Measurements from ENCODE around the gene CCDC192.

The CCDC192 gene

GRCh38 chr5:127922603-127923002 lies 219.4 kb downstream of the CCDC192 start:
- DNase-seq (ENCODE audit: low read depth) = no peak

DNA sequence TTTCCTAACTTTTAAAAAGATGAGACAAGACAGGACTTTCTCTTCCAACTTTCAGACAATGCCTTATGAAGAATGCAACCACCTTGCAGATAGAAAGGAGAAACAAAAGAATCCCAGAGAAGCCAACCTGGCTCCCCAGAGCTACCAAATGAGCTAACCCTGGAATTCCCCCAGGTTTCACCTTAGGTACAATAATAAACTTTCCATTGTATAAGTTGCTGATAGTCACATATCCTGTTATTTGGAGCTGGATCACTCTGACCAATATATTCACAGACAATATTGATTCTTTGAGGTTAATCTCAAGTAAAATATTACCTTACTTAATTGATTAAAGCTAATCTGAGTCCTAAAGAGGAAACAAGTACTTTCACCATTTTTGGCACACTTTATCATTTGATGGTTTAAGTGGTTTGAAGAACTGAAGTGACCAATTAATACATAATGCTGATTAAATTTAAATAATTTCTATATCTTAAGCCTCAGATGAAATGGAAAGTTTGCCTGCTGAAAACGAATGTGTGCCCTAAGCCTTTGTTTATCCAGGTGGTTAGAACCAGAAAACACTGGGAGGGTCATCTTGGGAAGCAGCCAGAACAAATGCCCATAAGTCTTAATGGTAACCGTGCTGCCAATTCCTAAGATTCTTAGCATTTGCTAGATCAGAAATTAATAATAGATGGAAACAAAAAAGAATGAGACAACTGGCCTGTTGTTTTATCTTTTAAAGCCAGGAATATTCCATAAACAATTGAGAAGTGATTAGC lies 220.8 kb downstream of the CCDC192 start:
- DNase-seq (ENCODE audit: low read depth) = no peak

DNA sequence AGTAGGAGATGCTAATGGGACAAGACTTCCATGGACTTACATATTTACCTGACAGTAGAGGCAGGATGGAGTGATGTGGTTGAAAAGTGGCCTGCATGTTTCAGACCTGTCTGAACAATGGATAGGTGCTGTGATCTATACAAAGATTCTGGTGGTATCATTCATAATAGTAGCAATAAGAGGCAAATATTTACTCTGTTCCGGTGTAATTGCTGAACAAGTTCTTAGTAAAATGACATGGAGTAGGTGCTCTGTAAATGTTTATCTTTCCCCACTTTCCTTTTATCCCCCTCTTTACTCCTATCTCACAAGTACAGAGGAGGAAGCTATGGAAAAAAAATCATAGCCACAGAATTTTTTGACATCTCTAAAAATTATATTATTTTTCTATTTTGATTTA lies 221.4 kb downstream of the CCDC192 start:
- no peak for DNase-seq (ENCODE audit: low read depth)

- no peak for DNase-seq (ENCODE audit: low read depth)
These were observed 222.7 kb downstream of the CCDC192 start for GRCh38 chr5:127925916-127926315.

- no peak for DNase-seq (ENCODE audit: low read depth)
These were observed 223.8 kb downstream of the CCDC192 start for GRCh38 chr5:127926974-127927373.

GRCh38 chr5:127928053-127928452 lies 224.9 kb downstream of the CCDC192 start:
- DNase-seq (ENCODE audit: low read depth) = no peak

- no peak for DNase-seq (ENCODE audit: low read depth)
These were observed 227.1 kb downstream of the CCDC192 start for GRCh38 chr5:127930311-127930710.

GRCh38 chr5:127931396-127931795 lies 228.2 kb downstream of the CCDC192 start:
- DNase-seq (ENCODE audit: low read depth) = no peak

- no peak for DNase-seq (ENCODE audit: low read depth)
These were observed 230.2 kb downstream of the CCDC192 start for GRCh38 chr5:127933348-127933747.

DNA sequence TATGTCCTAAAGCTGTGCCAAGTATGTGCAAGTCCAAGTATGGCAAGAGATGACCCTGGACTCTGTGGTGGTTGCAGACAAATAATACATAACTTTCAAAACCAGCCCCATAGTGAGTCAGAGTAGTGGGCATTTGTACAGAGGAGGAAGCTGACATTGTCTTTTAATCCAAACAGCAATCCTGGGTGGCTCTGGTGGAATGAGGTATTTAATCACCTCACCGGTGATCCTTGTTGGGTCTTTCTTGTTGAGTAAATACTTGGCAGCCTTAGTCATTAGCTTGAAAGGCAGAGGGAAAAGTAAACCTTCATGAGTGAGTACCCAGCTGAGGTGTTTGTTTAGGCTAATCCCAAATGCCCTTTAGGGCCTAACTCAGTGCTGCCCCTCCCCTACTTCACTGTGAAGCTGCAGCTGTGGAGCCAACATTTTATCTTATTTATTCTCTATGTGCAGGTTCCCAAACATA lies 231.6 kb downstream of the CCDC192 start:
- no peak for DNase-seq (ENCODE audit: low read depth)

- DNase-seq (ENCODE audit: low read depth) = no peak
These were observed 232.2 kb downstream of the CCDC192 start for GRCh38 chr5:127935398-127935797.

DNA sequence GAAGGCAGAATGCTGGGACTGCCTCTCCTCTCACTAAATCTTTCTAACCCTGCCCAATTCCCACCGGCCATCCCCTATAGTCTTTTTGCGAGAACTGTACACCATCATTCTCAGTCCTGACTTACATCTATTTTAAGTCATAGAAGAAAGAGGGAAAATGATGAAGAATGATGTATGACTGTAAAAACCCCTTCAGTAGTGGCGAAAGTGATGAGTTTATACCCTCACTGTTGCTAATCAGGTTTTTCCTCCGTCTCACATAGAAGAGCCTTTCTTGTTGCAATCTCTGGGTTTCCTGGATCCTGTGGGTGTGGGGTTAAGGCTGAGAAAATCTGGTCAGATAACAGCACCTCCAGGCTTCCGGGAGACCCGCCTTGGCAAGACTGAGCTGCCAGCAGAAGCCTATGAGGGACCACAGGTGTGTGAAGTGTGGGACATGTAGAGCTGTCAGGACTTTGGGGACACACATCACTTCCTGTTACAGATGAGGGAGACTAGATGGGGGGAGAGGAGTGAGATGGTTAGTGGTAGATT lies 233.3 kb downstream of the CCDC192 start:
- no peak for DNase-seq (ENCODE audit: low read depth)

DNA sequence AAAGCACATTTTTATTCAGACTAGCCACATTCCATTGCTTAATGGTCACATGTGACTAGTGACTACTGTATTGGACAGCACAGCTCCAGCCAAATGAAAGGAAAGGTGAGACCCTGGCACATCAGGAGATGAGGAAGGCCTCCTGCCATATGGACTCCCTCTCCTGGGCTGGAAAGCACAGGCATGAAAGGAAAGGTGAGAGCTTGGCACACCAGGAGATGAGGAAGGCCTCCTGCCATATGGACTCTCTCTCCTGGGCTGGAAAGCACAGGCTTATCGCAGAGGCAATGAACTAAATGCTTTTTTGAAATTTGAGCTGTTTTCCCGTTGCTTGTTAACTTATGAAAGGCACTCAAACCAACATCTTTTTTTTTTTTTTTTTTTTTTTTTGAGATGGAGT lies 235.6 kb downstream of the CCDC192 start:
- DNase-seq (ENCODE audit: low read depth) = no peak

DNA sequence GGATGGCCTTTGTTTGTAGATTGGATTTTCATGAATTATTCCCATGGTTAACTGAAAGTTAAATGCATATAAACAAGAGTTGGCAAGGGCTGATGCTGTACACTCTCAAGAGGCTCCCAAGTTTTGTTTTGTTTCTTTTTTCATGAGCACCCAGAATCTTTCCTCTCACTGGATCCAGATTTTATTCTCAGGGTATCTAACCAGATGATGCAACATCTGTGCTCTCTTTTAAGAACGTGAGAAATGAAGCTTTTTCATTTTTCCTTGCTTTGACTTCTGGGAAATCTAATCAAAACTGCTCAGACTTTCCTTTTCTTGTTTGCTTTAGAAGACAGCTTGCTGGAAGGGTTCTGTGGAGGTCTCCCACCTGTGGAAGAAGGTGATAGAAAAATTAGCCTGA lies 237.7 kb downstream of the CCDC192 start:
- no peak for DNase-seq (ENCODE audit: low read depth)

DNA sequence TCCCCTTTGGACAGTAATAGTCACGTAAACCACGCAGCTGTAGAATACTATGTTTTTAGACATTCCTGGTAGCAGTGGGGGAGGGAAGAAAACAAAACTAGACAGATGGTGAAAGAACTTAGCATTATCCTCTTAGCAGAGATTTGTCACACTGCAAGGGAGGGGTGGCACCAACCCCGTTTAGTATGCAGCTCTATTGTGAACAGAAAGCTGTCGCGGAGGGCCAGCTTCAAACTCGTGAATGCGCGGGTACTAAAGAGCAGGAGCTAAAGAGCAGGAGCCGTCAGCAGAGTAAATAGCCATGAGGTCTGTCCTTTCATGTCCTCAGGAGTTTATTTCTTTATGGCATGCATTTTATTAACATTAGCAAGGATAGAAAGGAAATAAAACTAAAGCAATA lies 238.5 kb downstream of the CCDC192 start:
- DNase-seq (ENCODE audit: low read depth) = no peak

DNA sequence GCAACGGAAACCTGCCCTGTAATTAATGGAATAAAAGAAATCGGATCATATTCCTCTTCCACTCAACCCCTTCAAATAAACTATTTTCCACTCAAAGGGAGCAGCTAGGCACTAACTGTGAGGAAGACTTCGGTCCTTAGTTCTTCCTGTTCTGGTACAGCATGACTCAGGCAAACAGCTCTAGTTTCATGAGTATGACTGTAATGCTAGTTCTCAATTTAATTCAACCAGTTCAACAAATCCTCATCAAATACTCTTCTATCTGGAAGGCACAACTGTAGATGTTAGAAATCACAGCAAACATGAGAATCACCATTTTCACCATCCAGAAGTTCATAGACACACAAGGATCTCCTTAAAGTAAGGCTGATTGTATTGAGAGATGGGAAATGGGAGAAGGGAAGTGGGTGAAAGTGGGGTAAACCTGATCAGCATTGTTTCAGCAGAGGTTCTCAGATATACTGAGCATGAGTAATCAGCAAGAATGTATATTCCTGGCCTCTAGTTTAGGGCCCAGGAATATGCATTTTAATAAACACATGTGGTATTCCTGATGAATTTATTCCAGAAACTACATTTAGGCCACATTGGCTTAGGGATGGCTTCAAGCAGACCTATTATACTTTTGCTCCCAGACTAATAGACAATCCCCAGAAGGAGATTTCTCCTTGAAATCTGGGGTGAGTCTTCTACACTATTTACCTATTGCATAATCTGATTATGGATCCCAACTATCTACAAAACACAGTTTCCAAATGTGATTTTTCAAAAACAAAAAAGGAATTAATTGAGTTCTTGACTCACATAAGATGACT lies 239.3 kb downstream of the CCDC192 start:
- DNase-seq (ENCODE audit: low read depth) = no peak

DNA sequence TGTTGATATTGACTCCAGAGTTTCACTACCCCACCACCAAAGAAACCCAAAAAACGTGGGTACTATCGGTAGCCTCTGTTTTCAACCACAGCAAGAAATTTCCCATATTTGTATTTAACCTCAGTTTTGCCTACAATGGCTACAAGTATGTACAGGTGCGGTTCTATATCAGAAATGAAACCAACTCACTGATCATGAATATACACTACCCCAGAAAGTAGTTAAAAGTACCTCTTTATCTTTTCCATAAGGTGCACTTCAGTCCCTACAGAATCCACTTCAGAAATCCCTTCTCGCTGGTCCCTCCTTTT lies 239.8 kb downstream of the CCDC192 start:
- no peak for DNase-seq (ENCODE audit: low read depth)

GRCh38 chr5:127944125-127944524 lies 240.9 kb downstream of the CCDC192 start:
- no peak for DNase-seq (ENCODE audit: low read depth)

DNA sequence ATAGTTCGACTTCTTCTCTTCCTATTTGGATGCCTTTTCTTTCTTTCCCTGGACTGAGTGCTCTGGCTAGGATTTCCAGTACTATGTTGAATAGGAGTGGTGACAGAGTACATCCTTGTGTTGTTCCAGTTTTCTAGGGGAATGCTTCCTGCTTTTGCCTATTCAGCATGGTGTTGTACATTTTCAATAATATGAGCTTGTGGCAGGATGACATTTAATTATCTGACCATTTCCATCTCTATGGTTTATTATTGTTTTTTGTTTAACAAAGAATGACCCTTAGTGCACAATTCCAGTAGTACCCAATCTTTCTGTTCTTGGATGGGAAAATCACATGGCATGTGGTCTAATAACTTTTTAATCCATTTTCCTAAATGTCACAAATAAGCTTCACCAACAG lies 244.8 kb downstream of the CCDC192 start:
- DNase-seq (ENCODE audit: low read depth) = no peak

DNA sequence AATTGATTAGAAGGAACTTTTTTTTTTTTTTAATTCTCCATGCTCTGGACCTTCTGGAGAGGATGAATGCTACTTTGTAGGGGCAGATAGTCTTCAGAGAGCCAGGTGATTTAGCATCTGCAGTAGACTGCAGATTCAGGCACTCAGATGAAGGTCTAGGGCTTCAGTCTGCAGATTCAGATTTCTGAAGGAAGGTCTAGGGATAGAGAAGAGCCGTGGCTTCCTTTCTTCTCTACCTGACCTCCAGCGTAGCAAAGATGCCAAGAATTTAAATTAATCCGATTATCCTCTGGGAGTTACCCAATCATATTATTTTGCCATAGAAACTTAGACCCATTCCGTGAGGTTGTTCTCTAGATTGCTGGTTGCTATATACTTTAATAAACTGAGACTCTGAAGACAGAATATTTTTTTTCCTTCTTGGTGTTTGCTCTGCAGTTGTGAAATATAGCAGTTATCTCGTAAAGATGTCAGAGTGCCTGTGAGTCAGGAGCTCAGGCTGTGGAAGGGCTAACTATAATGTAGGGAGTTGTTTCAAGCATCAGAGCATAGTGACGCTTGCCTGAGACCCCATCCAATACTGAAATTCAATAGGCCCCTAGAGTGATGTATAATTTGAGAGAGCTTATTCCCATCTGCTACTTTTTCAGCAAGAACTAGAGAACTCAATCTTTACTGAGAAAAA lies 247.7 kb downstream of the CCDC192 start:
- no peak for DNase-seq (ENCODE audit: low read depth)

DNA sequence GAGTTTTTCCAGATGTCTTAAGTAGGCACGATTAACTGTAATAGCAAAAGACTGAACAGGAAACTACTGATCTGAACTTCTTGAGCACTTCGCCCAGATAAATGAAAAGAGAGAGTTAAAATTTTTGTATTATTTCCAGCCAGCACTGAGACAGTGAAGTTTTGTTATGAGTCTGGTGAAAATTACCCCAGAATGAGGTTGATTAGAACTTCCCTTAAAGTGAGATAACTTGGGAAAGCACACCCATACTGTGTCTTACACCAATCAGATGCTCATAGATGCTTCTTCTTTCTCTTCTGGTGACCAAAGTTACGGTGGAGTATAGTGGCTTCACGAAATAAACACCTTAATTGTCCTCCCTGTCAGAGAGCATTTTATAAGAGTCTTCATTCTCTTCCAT lies 248.6 kb downstream of the CCDC192 start:
- DNase-seq (ENCODE audit: low read depth) = no peak

GRCh38 chr5:127957183-127957582 lies 254.0 kb downstream of the CCDC192 start:
- DNase-seq (ENCODE audit: low read depth) = no peak
